Right lobe of liver (tissue), 6 donors: ENCODE results near the gene RAB13. TPM values are rescaled to one million over a fixed set of nuclear protein-coding genes. Genes with fewer than 3 reads are reported as not detected.
A peak's percentile ranks its signal among the peaks of the same experiment; 100 is the strongest.

Experiments used
- ATAC-seq, 4 donors: fragments of 200-7000 bp; cut with Tn5 transposase; one replicate each; pipeline ENCODE4 v1.9.1; 2020; ENCODE audit warnings: mild to moderate bottlenecking in 4 of 4, moderate library complexity in 4 of 4
- DNase-seq, 3 donors: peaks; one replicate each; pipeline ENCODE4 v3.0.0-alpha.2; 2020
- H3K27ac ChIP-seq, 3 donors: fragments of 200-600 bp; one replicate each; pipeline ENCODE4 v1.8.0; 2022
- H3K27me3 ChIP-seq, 2 donors: fragments of 200-600 bp; one replicate each; pipeline ENCODE4 v1.8.0; 2022
- H3K36me3 ChIP-seq, 4 donors: fragments of 200-600 bp; sonication (generic) in 1 of 4; one replicate each; pipeline versions ENCODE4 v1.5.1 to v1.8.0; 2017 to 2022; ENCODE audit warnings: control low read depth in 1 of 4
- H3K4me1 ChIP-seq, 4 donors: fragments of 200-600 bp; sonication (generic) in 1 of 4; one replicate each; pipeline versions ENCODE4 v1.5.1 to v1.8.0; 2017 to 2022; ENCODE audit warnings: control low read depth in 1 of 4
- H3K4me3 ChIP-seq, 3 donors: fragments of 200-600 bp; one replicate each; pipeline ENCODE4 v1.8.0; 2022
- H3K9me3 ChIP-seq, 4 donors: fragments of 200-600 bp; sonication (generic) in 1 of 4; one replicate each; pipeline versions ENCODE4 v1.5.1 to v1.8.0; 2017 to 2022; ENCODE audit warnings: control low read depth in 1 of 4
- CTCF ChIP-seq, 4 donors: fragments of 200-600 bp in 3 of 4; fragments of 450-650 bp in 1 of 4; IDR thresholded peaks; one replicate each; pipeline versions ENCODE4 v1.5.1 to v1.8.0; 2016 to 2022; ENCODE audit warnings: antibody characterized with exemption in 4 of 4, mild to moderate bottlenecking in 2 of 4
- POLR2A ChIP-seq: fragments of 450-650 bp; IDR thresholded peaks from one replicate; pipeline ENCODE4 v1.6.1; 2017; ENCODE audit warnings: antibody characterized with exemption, mild to moderate bottlenecking
- WGBS: methylation state at CpG from one replicate; pipeline ENCODE4 v1.1.6; 2018; ENCODE audit warnings: low coverage, low lambda C conversion rate; ENCODE audit not compliant: insufficient coverage; ENCODE audit errors: missing lambda C conversion rate; 5-methylcytosine and 5-hydroxymethylcytosine counted together
- intact Hi-C, 2 donors: fragments of 100-400 bp; cut with DNase I; formaldehyde crosslinking; loops; one replicate each; pipeline versions ENCODE4 v1.11.2 to v1.14.1; 2022
- total RNA-seq, 6 experiments: library from RNA; depleted of rRNA in 2 of 6; stranded (reverse); fragments of >200 nt in 2 of 6; fragmentation: NEBNext Ultra II Directional in 3 of 6; extraction: Animal tissue kit (Norgen Biotek cat#: 25700) in 3 of 6; gene quantifications; one replicate each; pipeline versions ENCODE4 v1.1.0 to v1.2.4, GENCODE V29; 2016 to 2023
- donor health status: DM: no; HTN: yes; CAD: no.
- donor health status: DM: no; HTN: no; CAD: no.
- donor health status: DM: no; HTN: no; CAD: no.
- donor health status: DM: no; HTN: yes; CAD: no.
- donor health status: DM: no; HTN: yes; CAD: no.

Gene RAB13
- total RNA-seq, 6 experiments from 2014 or later: 11.9 to 52.2 (median 47.9) TPM

GRCh38 chr1:153967107-153967999 is 18.8 kb downstream of the RAB13 start, which contains the start of gene CREB3L4:
Gene CREB3L4, plus strand, starts transcription at chr1:153967902. Its CDS starts 624 bp downstream, at chr1:153968526.
- ATAC-seq: peak; percentile 72 to 86 (median 81)
- whole genome bisulfite sequencing: 0% methylated on average over 24 of the region's 60 CpGs
- H3K27ac ChIP-seq: peak within 1 kb of the TSS; percentile 83 to 97 (median 91)

GRCh38 chr1:153963850-153964331 is 22.2 kb downstream of the RAB13 start:
- intact Hi-C loops: no loop called here
- peak in 1 of 4 donors; percentile 1 for ATAC-seq
- no peak for TF ChIP-seq POLR2A
- TF ChIP-seq CTCF (IDR thresholded peaks at IDR 0.05): no peak
- Histone ChIP-seq H3K4me3 (peak overlapping the region; percentile 70 to 88 (median 75)), H3K27ac (peak overlapping the region; percentile 88 to 95 (median 92)), H3K4me1 (peaks cover 0 to 36% (median 12%) of the 10 kb centered on the region in 4 donors), H3K9me3 (no peaks in the 10 kb centered on the region), H3K36me3 (peaks cover 0 to 5% (median 1%) of the 10 kb centered on the region in 4 donors), H3K27me3 (no peaks in the 10 kb centered on the region)
- peak in 2 of 3 donors; percentile 52 to 61 for DNase-seq
- 1% methylated on average over 11 of the region's 22 CpGs for WGBS

More at GRCh38 chr1:153967107-153967999, 18.8 kb downstream of the RAB13 start, which contains the start of gene CREB3L4:
- Histone ChIP-seq H3K27me3 (no peaks in the 10 kb centered on the region), H3K9me3 (no peaks in the 10 kb centered on the region), H3K4me3 (peak within 1 kb of the TSS; percentile 44 to 65 (median 63)), H3K4me1 (peaks cover 0 to 25% (median 9%) of the 10 kb centered on the region in 4 donors), H3K36me3 (no peaks in the 10 kb centered on the region)
- intact Hi-C loops: no loop called here
- DNase-seq: peak; percentile 94 to 97 (median 96)
- peak; percentile 91 for TF ChIP-seq POLR2A
- TF ChIP-seq CTCF (IDR thresholded peaks at IDR 0.05): peak in 3 of 4 donors; percentile 51 to 58 (median 54)

- Histone ChIP-seq H3K4me3 (peak within 1 kb of the TSS; percentile 70 to 88 (median 75)), H3K9me3 (no peaks in the 10 kb centered on the region), H3K27ac (peak within 1 kb of the TSS; percentile 88 to 95 (median 92)), H3K27me3 (no peaks in the 10 kb centered on the region), H3K4me1 (peaks cover 0 to 38% (median 10%) of the 10 kb centered on the region in 4 donors), H3K36me3 (peaks cover 0 to 5% (median 1%) of the 10 kb centered on the region in 4 donors)
- DNase-seq (peak; percentile 99 to 100 (median 99)), ATAC-seq (peak; percentile 76 to 84 (median 79))
- WGBS: 0% methylated on average over 19 of the region's 54 CpGs
- intact Hi-C loops: no loop called here
- TF ChIP-seq CTCF (IDR thresholded peaks at IDR 0.05) (no peak), POLR2A (peak; percentile 84)
These were observed 22.9 kb downstream of the RAB13 start, which contains the start of gene SLC39A1 for GRCh38 chr1:153963030-153963849. Gene SLC39A1, minus strand, starts transcription at chr1:153963537. Its CDS starts 822 bp downstream, at chr1:153962715.
